Panc1 (cell line): ENCODE results near the gene HOMER1. TPM values are rescaled to one million over a fixed set of nuclear protein-coding genes. Genes with fewer than 3 reads are reported as not detected.

Experiments used
- ATAC-seq: fragments of 200-7000 bp; cut with Tn5 transposase; 2 replicates; pipeline ENCODE4 v1.9.1; 2020; ENCODE audit warnings: mild to moderate bottlenecking, moderate library complexity
- Bru-seq: library from RNA; stranded (reverse); fragments of 400-500 nt; gene quantifications from one replicate; lab custom pipeline; 2021; lab: Mats Ljungman, UMichigan
- BruChase-seq, 2 experiments: library from RNA; stranded (reverse); fragments of 400-500 nt; gene quantifications; one replicate each; lab custom pipeline; 2021; lab: Mats Ljungman, UMichigan
- BruUV-seq: library from RNA; stranded (reverse); fragments of 400-500 nt; replicated peaks from 2 replicates; lab custom pipeline; 2021; lab: Mats Ljungman, UMichigan
- CTCF ChIA-PET: fragments of 300-600 bp; sonication (Branson Sonifier 250); formaldehyde crosslinking; loops from one replicate; lab custom pipeline; 2022; ENCODE audit warnings: antibody characterized with exemption; lab: Charles Lee
- POLR2A ChIA-PET: fragments of 300-600 bp; sonication (Branson Sonifier 250); formaldehyde crosslinking; loops from one replicate; lab custom pipeline; 2022; ENCODE audit warnings: antibody characterized with exemption; lab: Charles Lee
- DNase-seq: peaks from one replicate; pipeline ENCODE4 v3.0.0-alpha.2; 2010; ENCODE audit warnings: low read depth, low spot score
- H3K27ac ChIP-seq: 2 replicates; pipeline ENCODE4 v1.5.1; 2011; ENCODE audit warnings: mild to moderate bottlenecking, low read length, inconsistent platforms
- H3K27me3 ChIP-seq: fragments of 200-500 bp; sonication (Bioruptor generic); 2 replicates; pipeline ENCODE4 v1.6.0; 2014; ENCODE audit warnings: low read length, inconsistent platforms; ENCODE audit not compliant: control insufficient read depth, insufficient read depth
- H3K36me3 ChIP-seq: fragments of 200-500 bp; sonication (Bioruptor generic); 2 replicates; pipeline ENCODE4 v1.5.1; 2014; ENCODE audit warnings: inconsistent platforms, mild to moderate bottlenecking, low read length, moderate library complexity; ENCODE audit not compliant: control insufficient read depth, insufficient read depth
- H3K4me1 ChIP-seq: 2 replicates; pipeline ENCODE4 v1.5.1; 2011; ENCODE audit warnings: inconsistent platforms, mild to moderate bottlenecking, low read length, moderate library complexity; ENCODE audit not compliant: control insufficient read depth, insufficient read depth
- H3K4me3 ChIP-seq, 2 experiments: 2 replicates each; pipeline ENCODE4 v1.5.1; 2011 to 2012; ENCODE audit warnings: low read depth in 2 of 2, low read length in 2 of 2, mild to moderate bottlenecking in 2 of 2, inconsistent platforms in 1 of 2, moderate library complexity in 1 of 2
- H3K9me3 ChIP-seq: fragments of 200-500 bp; sonication (Bioruptor generic); 2 replicates; pipeline ENCODE4 v1.5.1; 2014; ENCODE audit warnings: low read depth, mild to moderate bottlenecking, inconsistent platforms, low read length, moderate library complexity; ENCODE audit not compliant: control insufficient read depth, insufficient read depth
- CTCF ChIP-seq: fragments of 450-650 bp; IDR thresholded peaks from 2 replicates; pipeline ENCODE4 v1.5.1; 2017; ENCODE audit warnings: mild to moderate bottlenecking
- POLR2AphosphoS5 ChIP-seq: IDR thresholded peaks from 2 replicates; pipeline ENCODE4 v1.6.1; 2012; ENCODE audit warnings: mild to moderate bottlenecking, low read depth, low read length, moderate library complexity
- SIN3A ChIP-seq: IDR thresholded peaks from 2 replicates; pipeline ENCODE4 v1.6.1; 2012; ENCODE audit warnings: low read depth, mild to moderate bottlenecking, low read length, moderate library complexity, borderline replicate concordance; ENCODE audit not compliant: insufficient read depth
- TCF7L2 ChIP-seq: IDR thresholded peaks from 2 replicates; pipeline ENCODE4 v1.6.1; 2011; ENCODE audit warnings: mild to moderate bottlenecking, low read depth, low read length, inconsistent platforms
- in situ Hi-C: cut with HindIII; loops from 2 replicates; pipeline ENCODE4 v1.10.0; 2016; ENCODE audit warnings: low sequenced_read_pairs, low pct_unique_long_range_greater_than_20kb
- intact Hi-C: fragments of 100-400 bp; cut with micrococcal nuclease; formaldehyde crosslinking; loops from one replicate; pipeline ENCODE4 v1.10.0; 2022; ENCODE audit not compliant: unreplicated experiment
- long read RNA-seq: library from polyadenylated mRNA; unstranded; transcript quantifications from one replicate; pipeline ENCODE4 v2.0.0, GENCODE V29; 2021; ENCODE audit not compliant: unreplicated experiment
- polyA plus RNA-seq: library from polyadenylated mRNA; unstranded; fragments of >200 nt; gene quantifications from one replicate; pipeline ENCODE4 v1.2.1, GENCODE V29; 2012; ENCODE audit warnings: missing spikeins; ENCODE audit not compliant: insufficient read length
- total RNA-seq: library from RNA; stranded (reverse); gene quantifications from one replicate; pipeline ENCODE4 v1.2.1, GENCODE V29; 2021; ENCODE audit not compliant: unreplicated experiment
- TF ChIP-seq, protein P1 (sequence below), 2 experiments: IDR thresholded peaks; 2 replicates each; pipeline ENCODE4 v1.6.1; 2011 to 2012; ENCODE audit warnings: low read depth in 2 of 2, control low read depth in 1 of 2, low read length in 1 of 2, mild to moderate bottlenecking in 1 of 2, moderate library complexity in 1 of 2; ENCODE audit not compliant: insufficient read depth in 1 of 2

Gene HOMER1, protein sequence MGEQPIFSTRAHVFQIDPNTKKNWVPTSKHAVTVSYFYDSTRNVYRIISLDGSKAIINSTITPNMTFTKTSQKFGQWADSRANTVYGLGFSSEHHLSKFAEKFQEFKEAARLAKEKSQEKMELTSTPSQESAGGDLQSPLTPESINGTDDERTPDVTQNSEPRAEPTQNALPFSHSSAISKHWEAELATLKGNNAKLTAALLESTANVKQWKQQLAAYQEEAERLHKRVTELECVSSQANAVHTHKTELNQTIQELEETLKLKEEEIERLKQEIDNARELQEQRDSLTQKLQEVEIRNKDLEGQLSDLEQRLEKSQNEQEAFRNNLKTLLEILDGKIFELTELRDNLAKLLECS
- 19.6 TPM for total RNA-seq
- 7.0 TPM for polyA plus RNA-seq
- percentile 73 among the genes with signal in this experiment for Bru-seq, nascent RNA
- percentile 74 among the genes with signal in this experiment for BruChase-seq, experiment 1, labeled RNA remaining after a 2-hour chase
- percentile 74 among the genes with signal in this experiment for BruChase-seq, experiment 2, labeled RNA remaining after a 6-hour chase
- long read RNA-seq, full-length matches to known transcripts = 41 of 57 reads
- long read RNA-seq, partial matches to known transcripts = 6 of 57 reads
- long read RNA-seq, other reads (novel, unspliced or antisense) = 10 of 57 reads

GRCh38 chr5:79513704-79514390, at the start of gene HOMER1:
TSS of gene HOMER1 (minus strand) at chr5:79514134. CDS start at chr5:79512774, 1,360 bp downstream.
- BruUV-seq = no TSS peak
- TF ChIP-seq TCF7L2 = peak; percentile 26; the same call in 1 of the 2 replicates
- TF ChIP-seq POLR2AphosphoS5 = peak; percentile 59; the same call in 1 of the 2 replicates
- TF ChIP-seq, protein P1, sequence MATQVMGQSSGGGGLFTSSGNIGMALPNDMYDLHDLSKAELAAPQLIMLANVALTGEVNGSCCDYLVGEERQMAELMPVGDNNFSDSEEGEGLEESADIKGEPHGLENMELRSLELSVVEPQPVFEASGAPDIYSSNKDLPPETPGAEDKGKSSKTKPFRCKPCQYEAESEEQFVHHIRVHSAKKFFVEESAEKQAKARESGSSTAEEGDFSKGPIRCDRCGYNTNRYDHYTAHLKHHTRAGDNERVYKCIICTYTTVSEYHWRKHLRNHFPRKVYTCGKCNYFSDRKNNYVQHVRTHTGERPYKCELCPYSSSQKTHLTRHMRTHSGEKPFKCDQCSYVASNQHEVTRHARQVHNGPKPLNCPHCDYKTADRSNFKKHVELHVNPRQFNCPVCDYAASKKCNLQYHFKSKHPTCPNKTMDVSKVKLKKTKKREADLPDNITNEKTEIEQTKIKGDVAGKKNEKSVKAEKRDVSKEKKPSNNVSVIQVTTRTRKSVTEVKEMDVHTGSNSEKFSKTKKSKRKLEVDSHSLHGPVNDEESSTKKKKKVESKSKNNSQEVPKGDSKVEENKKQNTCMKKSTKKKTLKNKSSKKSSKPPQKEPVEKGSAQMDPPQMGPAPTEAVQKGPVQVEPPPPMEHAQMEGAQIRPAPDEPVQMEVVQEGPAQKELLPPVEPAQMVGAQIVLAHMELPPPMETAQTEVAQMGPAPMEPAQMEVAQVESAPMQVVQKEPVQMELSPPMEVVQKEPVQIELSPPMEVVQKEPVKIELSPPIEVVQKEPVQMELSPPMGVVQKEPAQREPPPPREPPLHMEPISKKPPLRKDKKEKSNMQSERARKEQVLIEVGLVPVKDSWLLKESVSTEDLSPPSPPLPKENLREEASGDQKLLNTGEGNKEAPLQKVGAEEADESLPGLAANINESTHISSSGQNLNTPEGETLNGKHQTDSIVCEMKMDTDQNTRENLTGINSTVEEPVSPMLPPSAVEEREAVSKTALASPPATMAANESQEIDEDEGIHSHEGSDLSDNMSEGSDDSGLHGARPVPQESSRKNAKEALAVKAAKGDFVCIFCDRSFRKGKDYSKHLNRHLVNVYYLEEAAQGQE (IDR thresholded peaks at IDR 0.05; ENCODE audit: insufficient read depth in 1 of 2, low read depth in 2 of 2, low read length in 1 of 2) = no peak
- peak; percentile 36; the same call in 1 of the 2 replicates for TF ChIP-seq CTCF
- intact Hi-C loops = no loop called here

DNA sequence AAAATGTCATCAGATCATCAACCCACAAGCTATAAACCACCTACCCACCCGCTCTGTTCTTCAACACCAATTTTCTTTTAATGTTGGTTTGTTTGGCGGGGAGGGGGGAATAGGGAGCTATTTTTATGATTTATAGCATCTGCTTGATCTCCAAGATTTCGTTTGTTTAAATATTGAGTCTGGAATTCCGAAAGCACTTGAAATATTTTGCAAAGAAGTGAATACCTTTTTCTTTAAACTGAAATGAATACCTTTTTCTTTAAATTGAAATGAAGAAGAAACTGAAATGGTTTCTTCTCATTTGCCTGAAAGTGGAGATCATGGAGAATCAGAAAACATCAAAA, 49.3 kb upstream of the HOMER1 start:
- intact Hi-C loops (no loop called here), in situ Hi-C loops (no loop called here)
- Histone ChIP-seq H3K9me3 (no peaks in the 10 kb centered on the region), H3K4me1 (no peaks in the 10 kb centered on the region), H3K27me3 (no peaks in the 10 kb centered on the region), H3K4me3 (no peak overlapping the region), H3K36me3 (no peaks in the 10 kb centered on the region), H3K27ac (no peak overlapping the region)
- POLR2A ChIA-PET = no interaction called here
- ATAC-seq (no peak), DNase-seq (no peak)
- no TSS peak for BruUV-seq
- CTCF ChIA-PET = no interaction called here
- TF ChIP-seq CTCF (no peak), TCF7L2 (no peak), SIN3A (no peak), POLR2AphosphoS5 (no peak)
- TF ChIP-seq, protein P1 (IDR thresholded peaks at IDR 0.05; ENCODE audit: insufficient read depth in 1 of 2, low read depth in 2 of 2, low read length in 1 of 2) = no peak

More at GRCh38 chr5:79513704-79514390, at the start of gene HOMER1:
- Histone ChIP-seq H3K4me1 (peaks cover 20% of the 10 kb centered on the region), H3K27me3 (no peaks in the 10 kb centered on the region), H3K4me3 (peak within 1 kb of the TSS; percentile 83 to 85), H3K36me3 (no peaks in the 10 kb centered on the region; the same call in 1 of the 2 replicates), H3K27ac (peak within 1 kb of the TSS; percentile 87), H3K9me3 (no peaks in the 10 kb centered on the region)
- in situ Hi-C loops = no loop called here
- ATAC-seq = peak; percentile 94
- POLR2A ChIA-PET = interaction anchor here (0.6 kb wide), 3 partner anchors 17 to 264 kb away, joined by 5 to 6 read pairs (median 5); no protein-coding TSS in a partner anchor
- CTCF ChIA-PET = no interaction called here
- no peak for DNase-seq
